IMR-90 (cell line): ENCODE results near the gene MAFG. TPM values are rescaled to one million over a fixed set of nuclear protein-coding genes. Genes with fewer than 3 reads are reported as not detected.

Source experiments
- ATAC-seq: fragments of 200-7000 bp; cut with Tn5 transposase; 2 replicates; pipeline ENCODE4 v1.9.1; 2020; ENCODE audit warnings: low read depth, mild to moderate bottlenecking, moderate library complexity
- BruUV-seq: library from RNA; stranded (reverse); fragments of 400-500 nt; replicated peaks from 2 replicates; lab custom pipeline; 2021; lab: Mats Ljungman, UMichigan
- CTCF ChIA-PET: fragments of 300-600 bp; formaldehyde crosslinking; extraction: SDS; loops from one replicate; lab custom pipeline; 2021; ENCODE audit warnings: antibody characterized with exemption; lab: Yijun Ruan, JAX
- POLR2A ChIA-PET: fragments of 300-600 bp; sonication (Branson Sonifier 250); formaldehyde crosslinking; loops from one replicate; lab custom pipeline; 2022; ENCODE audit warnings: antibody characterized with exemption; ENCODE audit not compliant: unreplicated experiment; lab: Charles Lee
- DNase-seq: peaks from one replicate; pipeline ENCODE4 v3.0.0; 2013
- H2AFZ ChIP-seq: replicated peaks from 2 replicates; pipeline ENCODE3; 2013; ENCODE audit warnings: low read length, mild to moderate bottlenecking; ENCODE audit not compliant: poor library complexity
- H2AK5ac ChIP-seq: 2 replicates; pipeline ENCODE4 v1.6.1; 2013; ENCODE audit warnings: low read depth, low read length, inconsistent platforms
- H2AK9ac ChIP-seq: replicated peaks from 2 replicates; pipeline ENCODE3; 2013; ENCODE audit warnings: mild to moderate bottlenecking, low read depth, low read length, moderate library complexity; ENCODE audit not compliant: poor library complexity
- H2BK120ac ChIP-seq: 2 replicates; pipeline ENCODE4 v1.6.1; 2013; ENCODE audit warnings: low read depth, low read length, inconsistent platforms
- H2BK15ac ChIP-seq: 3 replicates; pipeline ENCODE4 v1.6.1; 2013; ENCODE audit warnings: low read depth, low read length, inconsistent platforms
- H2BK20ac ChIP-seq: 2 replicates; pipeline ENCODE4 v1.6.1; 2013; ENCODE audit warnings: low read depth, mild to moderate bottlenecking, inconsistent platforms, low read length, moderate library complexity
- H2BK5ac ChIP-seq: 2 replicates; pipeline ENCODE4 v1.6.1; 2013; ENCODE audit warnings: mild to moderate bottlenecking, low read depth, low read length, inconsistent platforms; ENCODE audit not compliant: poor library complexity, severe bottlenecking
- H3K14ac ChIP-seq: replicated peaks from 2 replicates; pipeline ENCODE4 v1.6.1; 2013; ENCODE audit warnings: low read depth, low read length, inconsistent platforms
- H3K18ac ChIP-seq: 2 replicates; pipeline ENCODE4 v1.6.1; 2013; ENCODE audit warnings: low read depth, low read length, control low read depth
- H3K23ac ChIP-seq: 2 replicates; pipeline ENCODE4 v1.6.1; 2013; ENCODE audit warnings: low read depth, low read length, inconsistent platforms
- H3K27ac ChIP-seq: 2 replicates; pipeline ENCODE4 v1.5.1; 2013; ENCODE audit warnings: mild to moderate bottlenecking, control low read depth, low read length; ENCODE audit not compliant: insufficient read depth
- H3K27me3 ChIP-seq: 2 replicates; pipeline ENCODE4 v1.6.1; 2013; ENCODE audit warnings: low read length; ENCODE audit not compliant: control insufficient read depth, insufficient read depth
- H3K36me3 ChIP-seq: 2 replicates; pipeline ENCODE4 v1.6.1; 2013; ENCODE audit warnings: low read length, mixed read lengths; ENCODE audit not compliant: control insufficient read depth, insufficient read depth
- H3K4ac ChIP-seq: 2 replicates; pipeline ENCODE4 v1.6.1; 2013; ENCODE audit warnings: low read depth, low read length, inconsistent platforms
- H3K4me1 ChIP-seq: 2 replicates; pipeline ENCODE4 v1.6.1; 2013; ENCODE audit warnings: low read length, mixed read lengths; ENCODE audit not compliant: control insufficient read depth, insufficient read depth
- H3K4me2 ChIP-seq: 2 replicates; pipeline ENCODE4 v1.6.1; 2013; ENCODE audit warnings: low read depth, mild to moderate bottlenecking, control low read depth, low read length, moderate library complexity
- H3K4me3 ChIP-seq: 2 replicates; pipeline ENCODE4 v1.5.1; 2013; ENCODE audit warnings: low read depth, mild to moderate bottlenecking, control low read depth, low read length, moderate library complexity; ENCODE audit not compliant: insufficient read depth
- H3K56ac ChIP-seq: 2 replicates; pipeline ENCODE4 v1.6.1; 2013; ENCODE audit warnings: low read length, inconsistent platforms; ENCODE audit not compliant: insufficient read depth; ENCODE audit errors: extremely low read depth
- H3K79me1 ChIP-seq, 2 experiments: 2 replicates each; pipeline ENCODE4 v1.6.1; 2013; ENCODE audit warnings: low read length in 2 of 2, inconsistent platforms in 1 of 2, low read depth in 1 of 2
- H3K9ac ChIP-seq: 2 replicates; pipeline ENCODE4 v1.6.1; 2013; ENCODE audit warnings: low read depth, low read length, control low read depth
- H3K9me1 ChIP-seq: 2 replicates; pipeline ENCODE4 v1.6.1; 2013; ENCODE audit warnings: low read length, inconsistent platforms; ENCODE audit not compliant: insufficient read depth
- H3K9me3 ChIP-seq: 2 replicates; pipeline ENCODE4 v1.6.1; 2013; ENCODE audit warnings: low read length; ENCODE audit not compliant: control insufficient read depth, insufficient read depth
- H4K20me1 ChIP-seq: 2 replicates; pipeline ENCODE4 v1.6.1; 2013; ENCODE audit warnings: low read length, inconsistent platforms; ENCODE audit not compliant: insufficient read depth
- H4K5ac ChIP-seq: 2 replicates; pipeline ENCODE4 v1.6.1; 2013; ENCODE audit warnings: mild to moderate bottlenecking, low read depth, low read length, control low read depth
- H4K8ac ChIP-seq, 2 experiments: 2 replicates each; pipeline ENCODE4 v1.6.1; 2013; ENCODE audit warnings: low read depth in 2 of 2, low read length in 2 of 2, control low read depth in 1 of 2, inconsistent platforms in 1 of 2
- H4K91ac ChIP-seq: 2 replicates; pipeline ENCODE4 v1.6.1; 2013; ENCODE audit warnings: low read depth, low read length, inconsistent platforms; ENCODE audit not compliant: insufficient read depth
- BHLHE40 ChIP-seq: fragments of 150-350 bp; IDR thresholded peaks from 2 replicates; pipeline ENCODE4 v1.6.1; 2016; ENCODE audit warnings: mild to moderate bottlenecking, low read depth, low read length
- CEBPB ChIP-seq: IDR thresholded peaks from 2 replicates; pipeline ENCODE4 v1.6.1; 2012; ENCODE audit warnings: low read depth, low read length, improper control_type of control experiment
- MAFK ChIP-seq: IDR thresholded peaks from 2 replicates; pipeline ENCODE4 v1.6.1; 2012; ENCODE audit warnings: low read depth, low read length, improper control_type of control experiment
- NFE2L2 ChIP-seq: fragments of 150-350 bp; IDR thresholded peaks from 2 replicates; pipeline ENCODE4 v1.6.1; 2016; ENCODE audit warnings: low read depth, mild to moderate bottlenecking, low read length
- RAD21 ChIP-seq: IDR thresholded peaks from 2 replicates; pipeline ENCODE4 v1.6.1; 2012; ENCODE audit warnings: low read length, improper control_type of control experiment
- RCOR1 ChIP-seq: IDR thresholded peaks from 2 replicates; pipeline ENCODE4 v1.6.1; 2012; ENCODE audit warnings: mild to moderate bottlenecking, low read length, improper control_type of control experiment; ENCODE audit not compliant: insufficient replicate concordance
- RFX5 ChIP-seq: IDR thresholded peaks from 2 replicates; pipeline ENCODE4 v1.8.0; 2012; ENCODE audit warnings: low read depth, mild to moderate bottlenecking, low read length, moderate library complexity
- WGBS, 2 experiments: methylation state at CpG; one replicate each; pipeline versions ENCODE4 v1.1.5 to v1.1.7; 2013; ENCODE audit warnings: missing lambda C conversion rate in 2 of 2; ENCODE audit not compliant: insufficient read length in 1 of 2; ENCODE audit errors: extremely low coverage in 2 of 2; 5-methylcytosine and 5-hydroxymethylcytosine counted together
- dilution Hi-C: fragments of 300-500 bp; cut with HindIII; formaldehyde crosslinking; loops from one replicate; pipeline ENCODE4 v1.14.3; 2018; ENCODE audit warnings: low sequenced_read_pairs; ENCODE audit not compliant: unreplicated experiment
- in situ Hi-C: fragments of 300-500 bp; cut with MboI; formaldehyde crosslinking; loops from 3 replicates; pipeline ENCODE4 v1.14.3; 2019; ENCODE audit warnings: low sequenced_read_pairs, inconsistent platforms, mixed read lengths
- intact Hi-C: fragments of 100-400 bp; cut with micrococcal nuclease; formaldehyde crosslinking; loops from 2 replicates; pipeline ENCODE4 v1.10.0; 2022
- polyA plus RNA-seq, 3 experiments: library from polyadenylated mRNA; depleted of rRNA; stranded (reverse); fragments of >200 nt; gene quantifications; 2 replicates each; pipeline ENCODE4 v1.2.3, GENCODE V29; 2012; ENCODE audit warnings: low replicate concordance in 1 of 3
- total RNA-seq: library from RNA; depleted of rRNA; stranded (reverse); fragments of >200 nt; gene quantifications from 2 replicates; pipeline ENCODE4 v1.2.3, GENCODE V29; 2012
- TF ChIP-seq, protein P1 (sequence below): conservative IDR thresholded peaks from 2 replicates; pipeline ENCODE4 v1.5.1; 2012; ENCODE audit warnings: mild to moderate bottlenecking, low read depth, low read length, improper control_type of control experiment

The MAFG gene
- total and polyA plus RNA-seq, 2 of the 4 experiments (the other 2 are of a cell fraction): 6.1 to 15.4 TPM

DNA sequence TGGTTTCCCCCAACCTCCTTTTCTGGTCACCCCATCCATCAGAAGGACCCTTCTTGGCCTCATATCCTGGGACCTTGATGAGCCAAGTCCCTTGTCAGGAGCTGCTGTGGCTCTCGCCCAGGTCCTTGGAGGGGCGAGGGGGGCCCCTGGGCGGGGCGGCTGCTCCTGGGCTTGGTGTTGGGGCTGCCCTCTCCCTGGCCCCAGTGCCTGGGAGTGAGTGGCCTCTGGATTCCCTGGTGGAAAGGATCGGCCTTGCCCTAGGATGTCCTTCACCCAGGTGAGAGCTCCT is 39.7 kb upstream of the MAFG start:
- CTCF ChIA-PET: no interaction called here
- no peak for ATAC-seq

More for the DNA sequence above, 39.7 kb upstream of the MAFG start:
- no peaks in the 10 kb centered on the region; the same call in 1 of the 2 replicates for H3K9me3 ChIP-seq
- no peak for TF ChIP-seq BHLHE40
- TF ChIP-seq RAD21: no peak
- no peak for TF ChIP-seq MAFK
- TF ChIP-seq CEBPB: no peak
- no peak for TF ChIP-seq RFX5
- TF ChIP-seq NFE2L2: no peak
- TF ChIP-seq, protein P1, sequence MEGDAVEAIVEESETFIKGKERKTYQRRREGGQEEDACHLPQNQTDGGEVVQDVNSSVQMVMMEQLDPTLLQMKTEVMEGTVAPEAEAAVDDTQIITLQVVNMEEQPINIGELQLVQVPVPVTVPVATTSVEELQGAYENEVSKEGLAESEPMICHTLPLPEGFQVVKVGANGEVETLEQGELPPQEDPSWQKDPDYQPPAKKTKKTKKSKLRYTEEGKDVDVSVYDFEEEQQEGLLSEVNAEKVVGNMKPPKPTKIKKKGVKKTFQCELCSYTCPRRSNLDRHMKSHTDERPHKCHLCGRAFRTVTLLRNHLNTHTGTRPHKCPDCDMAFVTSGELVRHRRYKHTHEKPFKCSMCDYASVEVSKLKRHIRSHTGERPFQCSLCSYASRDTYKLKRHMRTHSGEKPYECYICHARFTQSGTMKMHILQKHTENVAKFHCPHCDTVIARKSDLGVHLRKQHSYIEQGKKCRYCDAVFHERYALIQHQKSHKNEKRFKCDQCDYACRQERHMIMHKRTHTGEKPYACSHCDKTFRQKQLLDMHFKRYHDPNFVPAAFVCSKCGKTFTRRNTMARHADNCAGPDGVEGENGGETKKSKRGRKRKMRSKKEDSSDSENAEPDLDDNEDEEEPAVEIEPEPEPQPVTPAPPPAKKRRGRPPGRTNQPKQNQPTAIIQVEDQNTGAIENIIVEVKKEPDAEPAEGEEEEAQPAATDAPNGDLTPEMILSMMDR: no peak
- TF ChIP-seq RCOR1: no peak
- H4K8ac ChIP-seq: no peak overlapping the region
- in situ Hi-C loops: loop anchor here (5.0 kb wide), 1 partner anchor 50 kb away; no protein-coding TSS in a partner anchor
- peak overlapping the region; percentile 58; the same call in 1 of the 2 replicates for H2AK5ac ChIP-seq
- H2BK15ac ChIP-seq: no peak overlapping the region
- H3K9me1 ChIP-seq: no peaks in the 10 kb centered on the region; the same call in 1 of the 2 replicates
- intact Hi-C loops: loop anchor here (10.0 kb wide), 1 partner anchor 188 kb away; no protein-coding TSS in a partner anchor
- no peak overlapping the region for H2BK5ac ChIP-seq
- no peak overlapping the region for H3K23ac ChIP-seq
- no peak overlapping the region; the same call in 1 of the 2 replicates for H3K18ac ChIP-seq
- H2AFZ ChIP-seq: peak overlapping the region; percentile 66
- no peaks in the 10 kb centered on the region for H4K20me1 ChIP-seq
- H3K56ac ChIP-seq: no peak overlapping the region
- H2BK20ac ChIP-seq: no peak overlapping the region
- POLR2A ChIA-PET: no interaction called here
- no peak overlapping the region for H2BK120ac ChIP-seq
- no peak for DNase-seq
- H3K27me3 ChIP-seq: peaks cover 14% of the 10 kb centered on the region
- no peaks in the 10 kb centered on the region for H3K36me3 ChIP-seq
- peak overlapping the region; percentile 44 for H2AK9ac ChIP-seq
- no peaks in the 10 kb centered on the region for H3K79me1 ChIP-seq
- WGBS, 2 experiments: no CpG with 5 or more reads among the region's 5 CpGs
- no peak overlapping the region for H4K5ac ChIP-seq
- no peak overlapping the region for H3K4me2 ChIP-seq
- no peak overlapping the region for H3K27ac ChIP-seq
- peaks cover 9% of the 10 kb centered on the region; the same call in 1 of the 2 replicates for H3K4me1 ChIP-seq
- H4K91ac ChIP-seq: no peak overlapping the region
- no peak overlapping the region for H3K14ac ChIP-seq
- H3K4me3 ChIP-seq: no peak overlapping the region
- dilution Hi-C loops: no loop called here
- no peak overlapping the region for H3K4ac ChIP-seq
- H3K9ac ChIP-seq: no peak overlapping the region
- no TSS peak for BruUV-seq
